Adrenal gland (tissue), 5 donors: ENCODE data around the gene CENPF.

ENCODE experiments used
- CTCF ChIP-seq, 6 experiments: fragments of 450-650 bp in 4 of 6; fragments of 200-600 bp in 2 of 6; sonication (generic) in 1 of 6; IDR thresholded peaks; 1 replicate in 5 of 6; 2 replicates in 1 of 6; pipeline versions ENCODE4 v1.5.1 to v1.8.0; 2016 to 2021; ENCODE audit warnings: antibody characterized with exemption in 6 of 6, mild to moderate bottlenecking in 2 of 6, moderate library complexity in 1 of 6
- POLR2A ChIP-seq, 2 donors: fragments of 450-650 bp; IDR thresholded peaks; one replicate each; pipeline ENCODE4 v1.6.1; 2017; ENCODE audit warnings: antibody characterized with exemption in 2 of 2, mild to moderate bottlenecking in 2 of 2, moderate library complexity in 1 of 2
- donor health status: DM: no; HTN: no; CAD: no.

DNA sequence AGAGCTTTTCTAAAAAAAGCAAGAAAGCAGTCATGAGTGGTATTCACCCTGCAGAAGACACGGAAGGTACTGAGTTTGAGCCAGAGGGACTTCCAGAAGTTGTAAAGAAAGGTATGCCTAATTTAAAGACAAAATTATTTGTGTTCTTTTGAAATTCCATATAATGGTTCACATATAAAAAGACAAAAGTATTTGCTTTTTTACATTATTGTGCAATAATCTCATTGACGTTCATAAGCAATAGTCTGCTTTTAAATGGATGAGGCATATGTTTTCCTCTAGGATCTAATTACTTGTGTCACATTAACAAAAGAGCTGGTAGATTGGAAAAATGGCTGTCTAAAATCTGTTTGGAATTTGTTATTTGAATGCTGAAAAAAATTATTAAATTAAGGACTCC, 54.3 kb downstream of the CENPF start:
- TF ChIP-seq CTCF (IDR thresholded peaks at IDR 0.05): no peak
- no peak for TF ChIP-seq POLR2A (IDR thresholded peaks at IDR 0.05)
